ENCODE data around the gene KIF1B.
"Not testable (repeated sequence)": the region's sequence is repeated elsewhere in the genome, so short reads cannot be mapped to it uniquely, and the experiment has no call there.

KIF1B gene

GRCh38 chr1:10181154-10181553 lies 29.2 kb upstream of the KIF1B start:
- H3K4me3 ChIP-seq (ENCODE audit: low read length) = no peak overlapping the region
- no peaks in the 10 kb centered on the region for H3K36me3 ChIP-seq (ENCODE audit: insufficient read depth, low read length)
- peaks cover 45% of the 10 kb centered on the region for H3K4me1 ChIP-seq (ENCODE audit: insufficient read depth, low read length)
- H2AFZ ChIP-seq (ENCODE audit: low read depth, low read length) = no peak overlapping the region
- no peaks in the 10 kb centered on the region for H3K27me3 ChIP-seq (ENCODE audit: insufficient read depth, low read length)
- H3K9me3 ChIP-seq (ENCODE audit: low read length) = no peaks in the 10 kb centered on the region

- H3K4me1 ChIP-seq (ENCODE audit: insufficient read depth, low read length) = peaks cover 11% of the 10 kb centered on the region
- no peaks in the 10 kb centered on the region for H3K9me3 ChIP-seq (ENCODE audit: low read length)
- no peak overlapping the region for H2AFZ ChIP-seq (ENCODE audit: low read depth, low read length)
- H3K27me3 ChIP-seq (ENCODE audit: insufficient read depth, low read length) = no peaks in the 10 kb centered on the region
- no peak overlapping the region for H3K4me3 ChIP-seq (ENCODE audit: low read length)
- H3K36me3 ChIP-seq (ENCODE audit: insufficient read depth, low read length) = no peaks in the 10 kb centered on the region
Measured at GRCh38 chr1:10185759-10186158, 24.6 kb upstream of the KIF1B start.

- Histone ChIP-seq H3K4me1 (ENCODE audit: insufficient read depth, low read length) (peaks cover 4% of the 10 kb centered on the region), H3K27me3 (ENCODE audit: insufficient read depth, low read length) (no peaks in the 10 kb centered on the region), H3K36me3 (ENCODE audit: insufficient read depth, low read length) (no peaks in the 10 kb centered on the region), H3K9me3 (ENCODE audit: low read length) (no peaks in the 10 kb centered on the region), H2AFZ (ENCODE audit: low read depth, low read length) (no peak overlapping the region), H3K4me3 (ENCODE audit: low read length) (no peak overlapping the region)
Measured at GRCh38 chr1:10186331-10187025, 23.9 kb upstream of the KIF1B start.

GRCh38 chr1:10187026-10187334 lies 23.4 kb upstream of the KIF1B start:
- Histone ChIP-seq H3K9me3 (ENCODE audit: low read length) (no peaks in the 10 kb centered on the region), H3K4me3 (ENCODE audit: low read length) (no peak overlapping the region), H3K4me1 (ENCODE audit: insufficient read depth, low read length) (peaks cover 3% of the 10 kb centered on the region), H3K36me3 (ENCODE audit: insufficient read depth, low read length) (no peaks in the 10 kb centered on the region), H3K27me3 (ENCODE audit: insufficient read depth, low read length) (no peaks in the 10 kb centered on the region), H2AFZ (ENCODE audit: low read depth, low read length) (no peak overlapping the region)

GRCh38 chr1:10188133-10188650 lies 22.2 kb upstream of the KIF1B start:
- Histone ChIP-seq H2AFZ (ENCODE audit: low read depth, low read length) (no peak overlapping the region), H3K27me3 (ENCODE audit: insufficient read depth, low read length) (no peaks in the 10 kb centered on the region), H3K9me3 (ENCODE audit: low read length) (no peaks in the 10 kb centered on the region), H3K36me3 (ENCODE audit: insufficient read depth, low read length) (no peaks in the 10 kb centered on the region), H3K4me3 (ENCODE audit: low read length) (no peak overlapping the region), H3K4me1 (ENCODE audit: insufficient read depth, low read length) (no peaks in the 10 kb centered on the region)

- Histone ChIP-seq H3K4me3 (ENCODE audit: low read length) (no peak overlapping the region), H3K4me1 (ENCODE audit: insufficient read depth, low read length) (no peaks in the 10 kb centered on the region), H3K27me3 (ENCODE audit: insufficient read depth, low read length) (no peaks in the 10 kb centered on the region), H3K36me3 (ENCODE audit: insufficient read depth, low read length) (no peaks in the 10 kb centered on the region), H2AFZ (ENCODE audit: low read depth, low read length) (no peak overlapping the region), H3K9me3 (ENCODE audit: low read length) (no peaks in the 10 kb centered on the region)
Measured at GRCh38 chr1:10189659-10190058, 20.7 kb upstream of the KIF1B start.

- no peaks in the 10 kb centered on the region for H3K27me3 ChIP-seq (ENCODE audit: insufficient read depth, low read length)
- no peak overlapping the region for H3K4me3 ChIP-seq (ENCODE audit: low read length)
- no peaks in the 10 kb centered on the region for H3K36me3 ChIP-seq (ENCODE audit: insufficient read depth, low read length)
- H2AFZ ChIP-seq (ENCODE audit: low read depth, low read length) = no peak overlapping the region
- no peaks in the 10 kb centered on the region for H3K4me1 ChIP-seq (ENCODE audit: insufficient read depth, low read length)
- H3K9me3 ChIP-seq (ENCODE audit: low read length) = no peaks in the 10 kb centered on the region
Measured at GRCh38 chr1:10192263-10192662, 18.1 kb upstream of the KIF1B start.

- no peak overlapping the region for H3K4me3 ChIP-seq (ENCODE audit: low read length)
Measured at GRCh38 chr1:10193288-10193687, 17.1 kb upstream of the KIF1B start.

GRCh38 chr1:10195570-10195969 lies 14.8 kb upstream of the KIF1B start:
- no peaks in the 10 kb centered on the region for H3K4me1 ChIP-seq (ENCODE audit: insufficient read depth, low read length)
- H3K36me3 ChIP-seq (ENCODE audit: insufficient read depth, low read length) = no peaks in the 10 kb centered on the region
- no peaks in the 10 kb centered on the region for H3K9me3 ChIP-seq (ENCODE audit: low read length)
- H3K4me3 ChIP-seq (ENCODE audit: low read length) = no peak overlapping the region
- H2AFZ ChIP-seq (ENCODE audit: low read depth, low read length) = no peak overlapping the region
- H3K27me3 ChIP-seq (ENCODE audit: insufficient read depth, low read length) = no peaks in the 10 kb centered on the region

More at GRCh38 chr1:10193288-10193687, 17.1 kb upstream of the KIF1B start:
- Histone ChIP-seq H2AFZ (ENCODE audit: low read depth, low read length) (no peak overlapping the region), H3K27me3 (ENCODE audit: insufficient read depth, low read length) (no peaks in the 10 kb centered on the region), H3K9me3 (ENCODE audit: low read length) (no peaks in the 10 kb centered on the region), H3K4me1 (ENCODE audit: insufficient read depth, low read length) (no peaks in the 10 kb centered on the region), H3K36me3 (ENCODE audit: insufficient read depth, low read length) (no peaks in the 10 kb centered on the region)

- Histone ChIP-seq H3K27me3 (ENCODE audit: insufficient read depth, low read length) (no peaks in the 10 kb centered on the region), H3K9me3 (ENCODE audit: low read length) (no peaks in the 10 kb centered on the region), H3K4me1 (ENCODE audit: insufficient read depth, low read length) (no peaks in the 10 kb centered on the region), H3K36me3 (ENCODE audit: insufficient read depth, low read length) (no peaks in the 10 kb centered on the region), H3K4me3 (ENCODE audit: low read length) (no peak overlapping the region), H2AFZ (ENCODE audit: low read depth, low read length) (no peak overlapping the region)
Measured at GRCh38 chr1:10196976-10197375, 13.4 kb upstream of the KIF1B start.

GRCh38 chr1:10200620-10201019 lies 9.8 kb upstream of the KIF1B start:
- no peaks in the 10 kb centered on the region for H3K36me3 ChIP-seq (ENCODE audit: insufficient read depth, low read length)
- H3K27me3 ChIP-seq (ENCODE audit: insufficient read depth, low read length) = no peaks in the 10 kb centered on the region
- H3K9me3 ChIP-seq (ENCODE audit: low read length) = no peaks in the 10 kb centered on the region
- no peak overlapping the region for H2AFZ ChIP-seq (ENCODE audit: low read depth, low read length)
- H3K4me3 ChIP-seq (ENCODE audit: low read length) = no peak overlapping the region
- H3K4me1 ChIP-seq (ENCODE audit: insufficient read depth, low read length) = peaks cover 2% of the 10 kb centered on the region

GRCh38 chr1:10204003-10204642 lies 6.2 kb upstream of the KIF1B start:
- no peak overlapping the region for H3K4me3 ChIP-seq (ENCODE audit: low read length)
- H3K9me3 ChIP-seq (ENCODE audit: low read length) = no peaks in the 10 kb centered on the region
- no peak overlapping the region for H2AFZ ChIP-seq (ENCODE audit: low read depth, low read length)
- H3K27me3 ChIP-seq (ENCODE audit: insufficient read depth, low read length) = no peaks in the 10 kb centered on the region
- H3K4me1 ChIP-seq (ENCODE audit: insufficient read depth, low read length) = peaks cover 4% of the 10 kb centered on the region
- H3K36me3 ChIP-seq (ENCODE audit: insufficient read depth, low read length) = no peaks in the 10 kb centered on the region

- H3K9me3 ChIP-seq (ENCODE audit: low read length); H3K4me1 ChIP-seq (ENCODE audit: insufficient read depth, low read length); H2AFZ ChIP-seq (ENCODE audit: low read depth, low read length); H3K36me3 ChIP-seq (ENCODE audit: insufficient read depth, low read length); H3K4me3 ChIP-seq (ENCODE audit: low read length); H3K27me3 ChIP-seq (ENCODE audit: insufficient read depth, low read length): not testable (repeated sequence)
Measured at GRCh38 chr1:10205206-10205605, 5.2 kb upstream of the KIF1B start.

GRCh38 chr1:10207810-10208209 lies 2.6 kb upstream of the KIF1B start:
- Histone ChIP-seq H3K36me3 (ENCODE audit: insufficient read depth, low read length) (no peaks in the 10 kb centered on the region), H3K9me3 (ENCODE audit: low read length) (no peaks in the 10 kb centered on the region)

More at GRCh38 chr1:10207810-10208209, 2.6 kb upstream of the KIF1B start:
- Histone ChIP-seq H3K4me1 (ENCODE audit: insufficient read depth, low read length) (peaks cover 13% of the 10 kb centered on the region), H2AFZ (ENCODE audit: low read depth, low read length) (no peak overlapping the region), H3K4me3 (ENCODE audit: low read length) (no peak overlapping the region), H3K27me3 (ENCODE audit: insufficient read depth, low read length) (no peaks in the 10 kb centered on the region)
